K562 (cell line): Measurements from ENCODE around the gene TNFAIP6. TPM values are rescaled to one million over a fixed set of nuclear protein-coding genes. Genes with fewer than 3 reads are reported as not detected.
A peak's percentile ranks its signal among the peaks of the same experiment; 100 is the strongest.

Experiments
- ATAC-seq: fragments of 200-7000 bp; cut with Tn5 transposase; 3 replicates; pipeline ENCODE4 v1.9.1; 2020; ENCODE audit warnings: moderate library complexity
- BruUV-seq: library from RNA; stranded (reverse); fragments of 400-500 nt; replicated peaks from 2 replicates; lab custom pipeline; 2021; lab: Mats Ljungman, UMichigan
- CTCF ChIA-PET: fragments of 300-600 bp; formaldehyde crosslinking; extraction: SDS; loops from one replicate; lab custom pipeline; 2021; ENCODE audit warnings: low intra/inter-chr PET ratio; lab: Yijun Ruan, JAX
- POLR2A ChIA-PET: fragments of 300-600, 350-650 bp; sonication (Branson Sonifier 250); formaldehyde crosslinking; extraction: SDS; loops from one replicate; lab custom pipeline; 2021; ENCODE audit warnings: antibody characterized with exemption, inconsistent platforms; lab: Yijun Ruan, JAX
- DNase-seq, 4 experiments: peaks; one replicate each; pipeline versions ENCODE4 v3.0.0 to v3.0.0-alpha.2; 2011 to 2018; ENCODE audit warnings: low spot score in 3 of 4, mixed read lengths in 3 of 4; ENCODE audit errors: extremely low read depth in 1 of 4
- FAIRE-seq: peaks from 2 replicates; lab custom pipeline; 2011; peaks lifted over from hg19 to GRCh38; lab: Jason Lieb, UNC
- H2AFZ ChIP-seq: 2 replicates; pipeline ENCODE4 v1.6.0; 2011; ENCODE audit warnings: low read depth, low read length, control low read depth, inconsistent platforms
- H3K27ac ChIP-seq: fragments of 200-600 bp; 3 replicates; pipeline ENCODE4 v1.8.0; 2011; ENCODE audit warnings: low read depth, mild to moderate bottlenecking, control low read depth, inconsistent platforms, low read length, moderate library complexity, mixed read lengths; ENCODE audit errors: extremely low read depth
- H3K27me3 ChIP-seq, 2 experiments: fragments of 300-600 bp in 1 of 2; 2 replicates in 1 of 2; 3 replicates in 1 of 2; pipeline versions ENCODE4 v1.6.0 to v1.8.0; 2011; ENCODE audit warnings: inconsistent platforms in 2 of 2, low read length in 2 of 2, mild to moderate bottlenecking in 1 of 2, mixed read lengths in 1 of 2, moderate library complexity in 1 of 2; ENCODE audit not compliant: control insufficient read depth in 2 of 2, insufficient read depth in 2 of 2
- H3K36me3 ChIP-seq: fragments of 300-600 bp; 3 replicates; pipeline ENCODE4 v1.8.0; 2011; ENCODE audit warnings: mild to moderate bottlenecking, low read length, inconsistent platforms; ENCODE audit not compliant: control insufficient read depth, insufficient read depth
- H3K4me1 ChIP-seq, 2 experiments: fragments of 200-600 bp in 1 of 2; replicated peaks in 1 of 2; 2 replicates in 1 of 2; 3 replicates in 1 of 2; pipeline versions ENCODE4 v1.5.1 to v1.8.0; 2011; ENCODE audit warnings: inconsistent platforms in 2 of 2, low read length in 2 of 2, mild to moderate bottlenecking in 1 of 2, mixed read lengths in 1 of 2, moderate library complexity in 1 of 2; ENCODE audit not compliant: control insufficient read depth in 2 of 2, insufficient read depth in 2 of 2
- H3K4me2 ChIP-seq: 2 replicates; pipeline ENCODE4 v1.6.1; 2011; ENCODE audit warnings: low read length, control low read depth, inconsistent platforms, mixed read lengths; ENCODE audit not compliant: insufficient read depth
- H3K4me3 ChIP-seq: fragments of 200-600 bp; sonication (generic), shearing (Covaris generic); 2 replicates; pipeline ENCODE4 v1.5.1; 2016; ENCODE audit warnings: control low read depth, inconsistent platforms
- H3K79me2 ChIP-seq: fragments of 200-600 bp; 3 replicates; pipeline ENCODE4 v1.8.0; 2011; ENCODE audit warnings: low read length, inconsistent platforms; ENCODE audit not compliant: control insufficient read depth, insufficient read depth
- H3K9ac ChIP-seq, 2 experiments: 2 replicates each; pipeline versions ENCODE4 v1.6.0 to v1.6.1; 2011; ENCODE audit warnings: low read depth in 2 of 2, low read length in 2 of 2, control low read depth in 1 of 2, inconsistent platforms in 1 of 2, mild to moderate bottlenecking in 1 of 2, mixed read lengths in 1 of 2; ENCODE audit not compliant: insufficient read depth in 1 of 2
- H3K9me1 ChIP-seq: one replicate; pipeline ENCODE4 v1.6.0; 2011; ENCODE audit warnings: inconsistent platforms, mild to moderate bottlenecking, low read length, moderate library complexity; ENCODE audit not compliant: control insufficient read depth, insufficient read depth
- H3K9me3 ChIP-seq: replicated peaks from 2 replicates; pipeline ENCODE4 v1.5.1; 2011; ENCODE audit warnings: low read depth, low read length, inconsistent platforms; ENCODE audit not compliant: control insufficient read depth, insufficient read depth
- H4K20me1 ChIP-seq: replicated peaks from 2 replicates; pipeline ENCODE4 v1.6.1; 2011; ENCODE audit warnings: low read length, inconsistent platforms, mixed read lengths; ENCODE audit not compliant: control insufficient read depth, insufficient read depth
- C11orf30 ChIP-seq: fragments of 450-650 bp; IDR thresholded peaks from 2 replicates; pipeline ENCODE4 v1.6.1; 2016; ENCODE audit warnings: low read depth, mild to moderate bottlenecking
- KAT7 ChIP-seq: sonication (generic); formaldehyde crosslinking; IDR thresholded peaks from 2 replicates; pipeline ENCODE4 v1.8.0; 2022; ENCODE audit warnings: missing genetic modification reagents, mild to moderate bottlenecking, borderline replicate concordance
- MAFF ChIP-seq: IDR thresholded peaks from 2 replicates; pipeline ENCODE4 v1.6.1; 2012; ENCODE audit warnings: low read length, improper control_type of control experiment
- MAFK ChIP-seq: IDR thresholded peaks from 2 replicates; pipeline ENCODE4 v1.6.1; 2011; ENCODE audit warnings: low read length, improper control_type of control experiment
- ZNF316 ChIP-seq: fragments of 450-650 bp; IDR thresholded peaks from 2 replicates; pipeline ENCODE4 v1.6.1; 2016
- WGBS: fragments of 100-300 bp; shearing (Covaris generic); methylation state at CpG from one replicate; pipeline ENCODE4 v1.1.6; 2016; ENCODE audit warnings: low coverage, mixed read lengths; ENCODE audit not compliant: insufficient coverage; ENCODE audit errors: missing lambda C conversion rate; 5-methylcytosine and 5-hydroxymethylcytosine counted together
- in situ Hi-C: fragments of 300-500 bp; cut with MboI; formaldehyde crosslinking; loops from 4 replicates; pipeline ENCODE4 v1.15.0; 2018; ENCODE audit warnings: inconsistent platforms, mixed read lengths
- intact Hi-C: fragments of 100-400 bp; cut with micrococcal nuclease; formaldehyde crosslinking; loops from 2 replicates; pipeline ENCODE4 v1.14.2; 2022
- polyA plus RNA-seq, 8 experiments: library from polyadenylated mRNA; depleted of rRNA in 4 of 8; stranded (reverse) in 5 of 8; unstranded in 3 of 8; fragments of >200 nt; fragmentation: Nextera tagmentation in 2 of 8; fragmentation: Illumina TruSeq in 1 of 8; extraction: Ambion mirVana in 2 of 8; extraction: Trizol in 1 of 8; gene quantifications; 2 replicates each; pipeline versions ENCODE4 v1.2.1 to v1.2.3, GENCODE V29; 2011 to 2014; ENCODE audit warnings: inconsistent platforms in 1 of 8, missing spikeins in 1 of 8
- total RNA-seq, 7 experiments: library from RNA; depleted of rRNA in 6 of 7; stranded (reverse); fragments of >200 nt in 6 of 7; fragmentation: Illumina TruSeq in 2 of 7; extraction: Trizol in 2 of 7; gene quantifications; 2 replicates each; pipeline versions ENCODE4 v1.2.1 to v1.2.3, GENCODE V29; 2011 to 2021; ENCODE audit warnings: low replicate concordance in 1 of 7

TNFAIP6 gene
- total and polyA plus RNA-seq, 9 of the 15 experiments (the other 6 are each of a cell fraction or from before 2014, with no cell fraction given), result 0.07 to 0.28 (median 0.08) TPM; not detected in 6

DNA sequence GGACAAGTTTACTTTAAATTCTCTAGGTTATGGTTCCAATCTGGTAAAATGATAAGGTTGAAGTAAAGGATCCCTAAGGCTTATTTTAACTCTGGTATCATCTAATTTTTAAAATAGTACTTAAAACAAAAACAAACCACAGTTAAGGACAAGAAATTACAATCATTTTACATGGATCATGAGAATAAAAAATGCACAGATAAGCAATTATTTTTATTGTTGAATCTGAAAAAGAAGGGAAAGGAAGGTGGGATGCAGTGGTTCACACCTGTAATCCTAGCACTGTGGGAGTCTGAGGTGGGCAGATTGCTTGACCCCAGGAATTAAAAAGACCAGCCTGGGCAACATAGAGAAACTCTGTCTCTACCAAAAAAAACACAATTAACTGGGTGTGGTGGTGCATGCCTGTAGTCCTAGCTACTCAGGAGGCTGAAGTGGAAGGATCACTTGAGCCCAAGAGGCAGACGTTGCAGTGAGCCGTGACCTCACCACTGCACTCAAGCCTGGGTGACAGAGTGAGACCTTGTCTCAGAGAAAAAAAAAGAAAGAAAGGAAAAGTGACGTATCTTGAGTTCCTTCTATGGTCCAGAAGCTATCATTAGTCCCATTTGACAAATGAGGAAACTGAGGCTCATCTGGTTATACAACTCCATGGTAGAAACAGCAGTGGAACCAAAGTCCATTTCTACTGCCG is 2.5 kb downstream of the TNFAIP6 start:
- Histone ChIP-seq H3K36me3 (no peaks in the 10 kb centered on the region), H4K20me1 (no peaks in the 10 kb centered on the region), H3K4me1 (peaks cover 0 to 3% of the 10 kb centered on the region in 2 experiments; a peak in 2 of 5 replicates), H3K9me1 (no peaks in the 10 kb centered on the region), H3K27ac (no peak overlapping the region), H3K79me2 (no peaks in the 10 kb centered on the region), H3K4me2 (no peak overlapping the region), H3K9ac (no peak overlapping the region), H3K27me3 (no peaks in the 10 kb centered on the region), H3K4me3 (no peak overlapping the region), H3K9me3 (no peaks in the 10 kb centered on the region), H2AFZ (no peak overlapping the region)
- CTCF ChIA-PET, result no interaction called here
- intact Hi-C loops, result loop anchor here (5.0 kb wide), 1 partner anchor 47 kb away; the partner anchor contains the start of gene RIF1
- no peak for DNase-seq
- WGBS, result 34% methylated on average over 4 of the region's 4 CpGs
- no TSS peak for BruUV-seq
- ATAC-seq, result peak; percentile 47; the same call in 2 of the 3 replicates
- no peak for TF ChIP-seq KAT7
- peak; percentile 28; the same call in 1 of the 2 replicates for TF ChIP-seq C11orf30
- TF ChIP-seq MAFF, result peak; percentile 15; the same call in 1 of the 2 replicates
- TF ChIP-seq ZNF316, result peak; percentile 70
- peak; percentile 6; the same call in 1 of the 2 replicates for TF ChIP-seq MAFK
- in situ Hi-C loops, result no loop called here
- POLR2A ChIA-PET, result no interaction called here
- FAIRE-seq, result no peak
